ENCODE data around the gene SEM1.
"Not testable (repeated sequence)": the region's sequence is repeated elsewhere in the genome, so short reads cannot be mapped to it uniquely, and the experiment has no call there.

Gene SEM1

GRCh38 chr7:96700516-96700915 lies 9.1 kb downstream of the SEM1 start:
- DNase-seq, result no peak

GRCh38 chr7:96699219-96699871 lies 10.3 kb downstream of the SEM1 start:
- DNase-seq, result no peak

GRCh38 chr7:96698449-96698848 lies 11.2 kb downstream of the SEM1 start:
- DNase-seq, result not testable (repeated sequence)

GRCh38 chr7:96697822-96698221 lies 11.8 kb downstream of the SEM1 start:
- DNase-seq, result no peak

- DNase-seq, result no peak
These were observed 14.1 kb downstream of the SEM1 start for GRCh38 chr7:96695581-96695980.

GRCh38 chr7:96694082-96694481 lies 15.6 kb downstream of the SEM1 start:
- no peak for DNase-seq

GRCh38 chr7:96691702-96692101 lies 17.9 kb downstream of the SEM1 start:
- no peak for DNase-seq

GRCh38 chr7:96689414-96689813 lies 20.2 kb downstream of the SEM1 start:
- no peak for DNase-seq

- no peak for DNase-seq
These were observed 23.3 kb downstream of the SEM1 start for GRCh38 chr7:96686305-96686704.

GRCh38 chr7:96685755-96686154 lies 23.9 kb downstream of the SEM1 start:
- DNase-seq, result no peak

GRCh38 chr7:96685353-96685752 lies 24.3 kb downstream of the SEM1 start:
- no peak for DNase-seq

- no peak for DNase-seq
These were observed 29.8 kb downstream of the SEM1 start for GRCh38 chr7:96679886-96680285.

- no peak for DNase-seq
These were observed 32.7 kb downstream of the SEM1 start for GRCh38 chr7:96676919-96677318.

- DNase-seq, result peak; percentile 47
These were observed 34.1 kb downstream of the SEM1 start for GRCh38 chr7:96675548-96675947.

GRCh38 chr7:96674565-96674964 lies 35.1 kb downstream of the SEM1 start:
- no peak for DNase-seq

- DNase-seq, result no peak
These were observed 37.8 kb downstream of the SEM1 start for GRCh38 chr7:96671854-96672253.

GRCh38 chr7:96670338-96671289 lies 39.0 kb downstream of the SEM1 start:
- peak; percentile 31 for DNase-seq

- no peak for DNase-seq
These were observed 39.8 kb downstream of the SEM1 start for GRCh38 chr7:96669812-96670211.

GRCh38 chr7:96667026-96667425 lies 42.6 kb downstream of the SEM1 start:
- DNase-seq, result no peak

- DNase-seq, result no peak
These were observed 44.0 kb downstream of the SEM1 start for GRCh38 chr7:96665689-96666088.

GRCh38 chr7:96664793-96665192 lies 44.9 kb downstream of the SEM1 start:
- no peak for DNase-seq

GRCh38 chr7:96663871-96664445 lies 45.7 kb downstream of the SEM1 start:
- no peak for DNase-seq

- no peak for DNase-seq
These were observed 46.2 kb downstream of the SEM1 start for GRCh38 chr7:96663457-96663856.

- not testable (repeated sequence) for DNase-seq
These were observed 47.5 kb downstream of the SEM1 start for GRCh38 chr7:96662151-96662550.

Measured in COR-L47 (cell line).